Lower lobe of right lung (tissue), 2 donors: Measurements from ENCODE around the gene CYP4X1. TPM values are rescaled to one million over a fixed set of nuclear protein-coding genes. Genes with fewer than 3 reads are reported as not detected.

Experiments
- ATAC-seq, 2 donors: fragments of 200-7000 bp; cut with Tn5 transposase; one replicate each; pipeline ENCODE4 v1.9.1; 2020 to 2022; ENCODE audit warnings: mild to moderate bottlenecking in 2 of 2, moderate library complexity in 2 of 2
- DNase-seq: peaks from one replicate; pipeline ENCODE4 v3.0.0-alpha.2; 2020
- H3K27ac ChIP-seq: fragments of 200-600 bp; one replicate; pipeline ENCODE4 v1.8.0; 2022
- H3K27me3 ChIP-seq: fragments of 200-600 bp; one replicate; pipeline ENCODE4 v1.8.0; 2022; ENCODE audit warnings: low read depth
- H3K36me3 ChIP-seq: fragments of 200-600 bp; one replicate; pipeline ENCODE4 v1.8.0; 2022; ENCODE audit warnings: mild to moderate bottlenecking
- H3K4me1 ChIP-seq: fragments of 200-600 bp; one replicate; pipeline ENCODE4 v1.8.0; 2022
- H3K4me3 ChIP-seq: fragments of 200-600 bp; one replicate; pipeline ENCODE4 v1.8.0; 2022; ENCODE audit warnings: mild to moderate bottlenecking
- H3K9me3 ChIP-seq: fragments of 200-600 bp; one replicate; pipeline ENCODE4 v1.8.0; 2022
- intact Hi-C: fragments of 100-400 bp; cut with DNase I; formaldehyde crosslinking; loops from one replicate; pipeline ENCODE4 v1.11.0; 2022
- total RNA-seq: library from RNA; stranded (reverse); fragmentation: NEBNext Ultra II Directional; extraction: Animal tissue kit (Norgen Biotek cat#: 25700); gene quantifications from one replicate; pipeline ENCODE4 v1.2.1, GENCODE V29; 2021
- TF ChIP-seq, protein P1 (sequence below): fragments of 200-600 bp; IDR thresholded peaks from one replicate; pipeline ENCODE4 v1.8.0; 2022; ENCODE audit warnings: antibody characterized with exemption, mild to moderate bottlenecking
- donor health status: DM: no; HTN: yes; CAD: no; lungs with severe emphysema.

CYP4X1 gene
- total RNA-seq, 1 donor from 2014 or later, result 12.8 TPM

DNA sequence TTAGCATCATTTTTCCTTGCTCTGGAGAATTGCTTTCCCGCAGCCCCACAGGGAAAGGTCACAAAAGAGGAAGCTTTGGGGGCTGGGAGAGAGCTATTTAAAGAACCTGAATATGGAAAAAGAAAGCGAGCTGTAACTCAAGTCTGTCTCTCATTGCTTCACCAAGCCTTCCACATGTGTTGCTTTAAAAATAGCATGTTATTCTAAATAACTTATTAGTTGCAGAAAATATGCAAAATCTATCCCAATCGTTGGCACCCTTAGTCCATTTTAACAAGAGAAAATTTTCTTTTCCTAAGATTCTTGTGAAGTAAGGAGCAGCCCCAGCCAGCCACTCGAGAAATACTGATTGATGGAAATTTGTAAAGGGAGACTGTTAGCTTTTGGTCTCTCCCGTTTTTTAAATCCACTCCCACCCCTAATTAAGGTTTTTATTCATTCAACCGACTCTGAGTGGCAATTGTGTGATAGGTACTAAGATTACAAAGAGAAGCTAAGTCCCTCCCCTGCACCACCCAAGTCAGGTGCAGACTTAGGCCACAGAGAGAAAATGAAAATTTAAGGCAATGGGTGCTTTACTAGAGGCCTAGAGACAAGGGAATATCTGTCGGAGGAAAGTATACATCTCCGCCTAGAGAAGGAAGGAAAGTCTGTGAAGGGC, 802 bp downstream of the CYP4X1 start:
- H3K27ac ChIP-seq, result no peak overlapping the region
- TF ChIP-seq, protein P1, sequence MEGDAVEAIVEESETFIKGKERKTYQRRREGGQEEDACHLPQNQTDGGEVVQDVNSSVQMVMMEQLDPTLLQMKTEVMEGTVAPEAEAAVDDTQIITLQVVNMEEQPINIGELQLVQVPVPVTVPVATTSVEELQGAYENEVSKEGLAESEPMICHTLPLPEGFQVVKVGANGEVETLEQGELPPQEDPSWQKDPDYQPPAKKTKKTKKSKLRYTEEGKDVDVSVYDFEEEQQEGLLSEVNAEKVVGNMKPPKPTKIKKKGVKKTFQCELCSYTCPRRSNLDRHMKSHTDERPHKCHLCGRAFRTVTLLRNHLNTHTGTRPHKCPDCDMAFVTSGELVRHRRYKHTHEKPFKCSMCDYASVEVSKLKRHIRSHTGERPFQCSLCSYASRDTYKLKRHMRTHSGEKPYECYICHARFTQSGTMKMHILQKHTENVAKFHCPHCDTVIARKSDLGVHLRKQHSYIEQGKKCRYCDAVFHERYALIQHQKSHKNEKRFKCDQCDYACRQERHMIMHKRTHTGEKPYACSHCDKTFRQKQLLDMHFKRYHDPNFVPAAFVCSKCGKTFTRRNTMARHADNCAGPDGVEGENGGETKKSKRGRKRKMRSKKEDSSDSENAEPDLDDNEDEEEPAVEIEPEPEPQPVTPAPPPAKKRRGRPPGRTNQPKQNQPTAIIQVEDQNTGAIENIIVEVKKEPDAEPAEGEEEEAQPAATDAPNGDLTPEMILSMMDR, result no peak
- peaks cover 11% of the 10 kb centered on the region for H3K4me1 ChIP-seq
- no peaks in the 10 kb centered on the region for H3K36me3 ChIP-seq
- H3K4me3 ChIP-seq, result peak overlapping the region; percentile 54
- DNase-seq (no peak), ATAC-seq (no peak)
- intact Hi-C loops, result no loop called here
- no peaks in the 10 kb centered on the region for H3K9me3 ChIP-seq
- H3K27me3 ChIP-seq, result peaks cover 12% of the 10 kb centered on the region

DNA sequence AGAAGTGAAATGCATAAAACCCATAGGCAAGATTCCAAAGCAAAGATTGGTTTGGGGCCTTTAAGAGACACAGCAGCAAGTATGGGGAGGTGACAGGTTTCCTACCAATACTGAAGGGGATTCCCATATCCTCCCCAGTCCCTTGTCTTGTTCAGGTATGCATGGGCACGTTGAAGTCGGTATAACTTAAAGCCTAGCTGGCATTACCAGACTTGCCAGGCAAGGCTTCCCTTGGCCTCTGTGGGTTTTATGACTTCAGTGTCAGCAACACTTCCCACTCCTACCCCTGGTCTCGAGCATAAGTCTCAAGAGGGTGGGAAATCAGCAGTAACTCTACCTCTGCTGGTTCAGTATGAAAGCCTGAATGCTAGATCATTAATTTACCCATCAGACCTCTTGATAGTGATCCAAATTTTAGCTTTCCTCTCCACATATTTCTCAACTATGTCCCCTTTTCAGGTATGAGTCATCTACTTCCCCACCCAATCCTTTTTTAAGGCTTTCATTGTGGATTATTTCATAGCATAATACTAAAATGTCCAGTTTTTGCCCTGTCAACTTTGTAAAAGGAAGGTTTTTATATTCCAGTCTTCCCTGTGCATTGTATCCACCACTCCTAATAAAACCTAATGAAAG, 6.8 kb downstream of the CYP4X1 start:
- Histone ChIP-seq H3K36me3 (peaks cover 5% of the 10 kb centered on the region), H3K9me3 (no peaks in the 10 kb centered on the region), H3K27me3 (no peaks in the 10 kb centered on the region), H3K27ac (peak overlapping the region; percentile 20), H3K4me3 (no peak overlapping the region), H3K4me1 (peaks cover 12% of the 10 kb centered on the region)
- peak in 1 of 2 donors; percentile 40 for ATAC-seq
- intact Hi-C loops, result no loop called here
- DNase-seq, result no peak
- TF ChIP-seq, protein P1, result no peak

- DNase-seq, result no peak
- ATAC-seq, result peak; percentile 78 to 89
- Histone ChIP-seq H3K27me3 (no peaks in the 10 kb centered on the region), H3K4me1 (peaks cover 12% of the 10 kb centered on the region), H3K9me3 (no peaks in the 10 kb centered on the region), H3K27ac (peak overlapping the region; percentile 20), H3K36me3 (peaks cover 5% of the 10 kb centered on the region), H3K4me3 (no peak overlapping the region)
- intact Hi-C loops, result no loop called here
- TF ChIP-seq, protein P1, result no peak
Measured at GRCh38 chr1:47031059-47031458, 7.6 kb downstream of the CYP4X1 start.

GRCh38 chr1:47031585-47031984, 8.1 kb downstream of the CYP4X1 start:
- Histone ChIP-seq H3K4me3 (no peak overlapping the region), H3K9me3 (no peaks in the 10 kb centered on the region), H3K27me3 (no peaks in the 10 kb centered on the region), H3K4me1 (peaks cover 12% of the 10 kb centered on the region), H3K36me3 (peaks cover 5% of the 10 kb centered on the region), H3K27ac (no peak overlapping the region)
- intact Hi-C loops, result no loop called here
- DNase-seq, result no peak
- TF ChIP-seq, protein P1, result no peak
- ATAC-seq, result no peak

DNA sequence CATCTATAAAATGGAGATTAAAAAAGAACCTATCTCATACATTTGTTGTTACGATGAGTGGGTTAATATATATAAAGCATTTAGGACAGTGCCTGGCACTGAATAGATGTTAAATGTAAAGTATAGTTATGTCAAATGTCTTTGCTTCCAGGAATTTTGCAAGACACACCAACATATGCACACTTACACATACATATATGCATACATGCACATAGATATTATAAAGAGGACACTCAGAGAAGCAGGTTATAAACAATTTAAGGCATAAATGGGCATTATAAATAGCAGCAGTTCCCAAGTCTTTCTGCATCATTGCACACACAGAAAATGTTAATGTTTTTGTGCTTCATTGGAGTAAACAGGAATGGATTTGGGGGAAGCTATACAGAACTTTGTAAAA, 13.3 kb downstream of the CYP4X1 start:
- H3K4me3 ChIP-seq, result no peak overlapping the region
- peaks cover 5% of the 10 kb centered on the region for H3K36me3 ChIP-seq
- intact Hi-C loops, result no loop called here
- no peaks in the 10 kb centered on the region for H3K9me3 ChIP-seq
- TF ChIP-seq, protein P1, result no peak
- no peak for ATAC-seq
- no peaks in the 10 kb centered on the region for H3K27me3 ChIP-seq
- no peak overlapping the region for H3K27ac ChIP-seq
- DNase-seq, result no peak
- no peaks in the 10 kb centered on the region for H3K4me1 ChIP-seq
